WI38 (cell line): ENCODE measurements around the gene MED15.

Experiments
- H3K4me3 ChIP-seq: 2 replicates; pipeline ENCODE4 v1.5.1; 2011; ENCODE audit warnings: low read depth, mild to moderate bottlenecking, control low read depth, low read length
- TF ChIP-seq, protein P1 (sequence below): IDR thresholded peaks from 2 replicates; pipeline ENCODE4 v1.5.1; 2012; ENCODE audit warnings: low read depth, mild to moderate bottlenecking, control low read depth, low read length

The MED15 gene

GRCh38 chr22:20572132-20572802, 64.9 kb downstream of the MED15 start:
- TF ChIP-seq, protein P1, sequence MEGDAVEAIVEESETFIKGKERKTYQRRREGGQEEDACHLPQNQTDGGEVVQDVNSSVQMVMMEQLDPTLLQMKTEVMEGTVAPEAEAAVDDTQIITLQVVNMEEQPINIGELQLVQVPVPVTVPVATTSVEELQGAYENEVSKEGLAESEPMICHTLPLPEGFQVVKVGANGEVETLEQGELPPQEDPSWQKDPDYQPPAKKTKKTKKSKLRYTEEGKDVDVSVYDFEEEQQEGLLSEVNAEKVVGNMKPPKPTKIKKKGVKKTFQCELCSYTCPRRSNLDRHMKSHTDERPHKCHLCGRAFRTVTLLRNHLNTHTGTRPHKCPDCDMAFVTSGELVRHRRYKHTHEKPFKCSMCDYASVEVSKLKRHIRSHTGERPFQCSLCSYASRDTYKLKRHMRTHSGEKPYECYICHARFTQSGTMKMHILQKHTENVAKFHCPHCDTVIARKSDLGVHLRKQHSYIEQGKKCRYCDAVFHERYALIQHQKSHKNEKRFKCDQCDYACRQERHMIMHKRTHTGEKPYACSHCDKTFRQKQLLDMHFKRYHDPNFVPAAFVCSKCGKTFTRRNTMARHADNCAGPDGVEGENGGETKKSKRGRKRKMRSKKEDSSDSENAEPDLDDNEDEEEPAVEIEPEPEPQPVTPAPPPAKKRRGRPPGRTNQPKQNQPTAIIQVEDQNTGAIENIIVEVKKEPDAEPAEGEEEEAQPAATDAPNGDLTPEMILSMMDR: no peak
- H3K4me3 ChIP-seq: no peak overlapping the region

DNA sequence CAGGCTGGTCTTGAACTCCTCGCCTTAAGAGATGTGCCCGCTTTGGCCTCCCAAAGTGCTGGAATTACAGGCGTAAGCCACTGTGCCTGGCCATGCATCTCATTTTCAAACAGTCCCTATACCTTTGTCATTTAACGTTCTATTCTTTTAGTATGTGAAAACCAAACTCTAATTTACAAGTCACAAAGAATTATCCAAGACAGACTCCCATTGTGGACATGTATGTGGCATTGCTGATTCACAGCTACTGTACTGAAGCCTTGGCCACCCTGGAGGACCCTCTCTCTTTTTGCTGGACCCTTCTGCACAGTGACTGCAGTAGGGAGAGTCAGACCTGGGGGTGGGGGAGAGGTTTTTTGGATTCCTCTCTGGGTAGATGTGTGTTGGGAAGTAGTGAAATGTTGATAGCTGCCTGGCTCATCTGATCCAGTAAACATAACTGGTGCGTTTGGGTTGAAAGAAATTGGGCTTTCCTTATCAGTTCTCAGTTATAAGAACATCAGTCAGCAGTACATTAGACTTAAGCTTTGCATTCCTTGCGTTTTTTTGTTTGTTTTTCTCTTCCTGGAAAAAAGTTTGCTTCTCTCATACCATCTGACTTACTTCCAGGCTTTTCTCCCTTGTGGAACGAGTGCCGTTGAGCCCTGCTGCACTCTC, 65.9 kb downstream of the MED15 start:
- TF ChIP-seq, protein P1: no peak
- H3K4me3 ChIP-seq: no peak overlapping the region

GRCh38 chr22:20573833-20574615, 66.6 kb downstream of the MED15 start:
- H3K4me3 ChIP-seq: no peak overlapping the region
- TF ChIP-seq, protein P1: no peak

DNA sequence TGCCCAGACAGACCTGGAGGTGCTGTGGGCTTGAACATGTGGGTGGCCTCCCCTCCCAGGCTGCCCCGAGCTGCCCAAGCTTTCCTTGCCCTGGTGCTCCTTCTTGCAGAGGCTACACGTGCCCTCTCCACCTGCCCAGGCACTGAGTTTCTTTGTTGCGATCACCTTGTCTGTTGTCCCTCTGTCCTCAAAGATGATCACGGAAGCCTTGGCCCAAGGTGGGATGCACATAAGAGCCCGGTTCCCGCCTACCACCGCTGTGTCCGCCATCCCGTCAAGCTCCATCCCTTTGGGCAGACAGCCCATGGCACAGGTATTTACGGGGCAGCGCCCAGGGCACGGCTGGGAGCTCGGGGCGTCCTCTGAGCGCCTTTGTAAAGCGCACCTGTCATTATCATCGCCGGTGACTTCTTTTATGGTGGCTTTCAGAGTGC, 67.5 kb downstream of the MED15 start:
- TF ChIP-seq, protein P1: no peak
- H3K4me3 ChIP-seq: no peak overlapping the region

DNA sequence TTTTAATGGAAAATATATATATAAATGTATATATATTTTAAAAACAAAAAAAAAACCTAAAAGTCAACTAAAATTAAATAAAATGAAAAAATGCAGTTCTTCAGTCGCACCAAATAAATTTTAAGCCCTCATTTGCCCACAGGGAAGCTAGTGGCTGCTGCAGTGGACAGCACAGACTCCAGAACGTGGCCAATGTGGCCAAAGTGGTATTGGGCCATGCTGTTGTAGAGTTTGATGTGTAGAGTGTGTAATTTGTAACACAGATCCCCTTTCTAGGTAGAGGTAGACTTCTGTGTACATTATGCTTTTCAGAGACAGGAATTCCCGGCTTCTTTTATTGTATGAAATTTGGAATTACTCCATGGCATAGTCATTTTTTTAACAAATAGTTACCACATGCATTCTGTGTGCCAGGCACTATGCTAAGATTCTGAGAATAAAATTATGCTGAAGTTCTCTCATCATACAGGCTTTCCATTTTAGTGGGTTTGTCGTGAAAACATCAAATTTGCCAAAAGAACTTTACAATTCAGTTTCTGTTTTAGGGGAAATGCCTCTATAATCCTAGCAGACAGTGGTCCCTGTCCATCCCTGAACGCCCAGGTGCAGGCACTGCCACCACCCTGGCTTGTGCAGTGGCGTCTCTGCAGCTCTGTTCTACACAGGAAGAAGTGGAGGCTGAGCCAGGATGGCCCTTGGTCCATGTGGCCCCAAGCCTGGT, 68.5 kb downstream of the MED15 start:
- TF ChIP-seq, protein P1: no peak

DNA sequence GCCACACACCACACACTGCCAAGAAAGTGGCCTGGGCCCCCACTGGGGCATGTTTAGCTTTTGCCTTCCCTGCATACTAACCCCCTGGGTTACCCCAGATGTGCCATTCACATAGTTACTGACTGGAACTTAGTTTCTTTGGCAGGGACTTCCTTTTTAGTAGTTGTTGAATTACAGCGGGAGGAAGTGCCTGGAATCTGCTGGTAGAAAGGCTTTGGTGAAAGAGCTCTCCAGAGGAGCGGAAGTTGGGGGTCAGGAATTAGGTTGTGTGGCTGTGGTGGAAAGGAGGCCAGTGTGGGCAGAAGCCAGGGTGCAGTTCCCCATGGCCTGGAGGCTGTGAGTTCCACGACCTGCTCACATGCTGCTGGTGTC, 69.0 kb downstream of the MED15 start:
- H3K4me3 ChIP-seq: no peak overlapping the region
- TF ChIP-seq, protein P1: no peak

More for the DNA sequence above, 68.5 kb downstream of the MED15 start:
- H3K4me3 ChIP-seq: no peak overlapping the region
